A673 (cell line): ENCODE measurements around the gene DNAH10. TPM values are rescaled to one million over a fixed set of nuclear protein-coding genes. Genes with fewer than 3 reads are reported as not detected.

Source experiments
- BruUV-seq: library from RNA; stranded (reverse); fragments of 400-500 nt; replicated peaks from 2 replicates; lab custom pipeline; 2021; lab: Mats Ljungman, UMichigan
- CTCF ChIA-PET: fragments of 300-600 bp; sonication (Branson Sonifier 250); formaldehyde crosslinking; loops from one replicate; lab custom pipeline; 2022; ENCODE audit warnings: antibody characterized with exemption; lab: Charles Lee
- POLR2A ChIA-PET: fragments of 300-600 bp; sonication (Branson Sonifier 250); formaldehyde crosslinking; loops from one replicate; lab custom pipeline; 2022; ENCODE audit warnings: antibody characterized with exemption; ENCODE audit not compliant: low non-redundant PET; lab: Charles Lee
- DNase-seq: peaks from one replicate; pipeline ENCODE4 v3.0.0-alpha.2; 2015; ENCODE audit warnings: low spot score
- H3K27ac ChIP-seq: fragments of 200-600 bp; sonication (generic); 2 replicates; pipeline ENCODE4 v1.5.1; 2016; ENCODE audit warnings: mixed run types, low read depth, mild to moderate bottlenecking, mixed read lengths, antibody characterized with exemption, low read length; ENCODE audit not compliant: poor library complexity, severe bottlenecking
- H3K27me3 ChIP-seq: fragments of 200-600 bp; sonication (generic); replicated peaks from 2 replicates; pipeline ENCODE4 v1.6.1; 2017; ENCODE audit warnings: mixed run types, low read depth, mild to moderate bottlenecking, mixed read lengths, antibody characterized with exemption, low read length; ENCODE audit not compliant: insufficient read depth, poor library complexity
- H3K36me3 ChIP-seq: fragments of 200-600 bp; sonication (generic); 2 replicates; pipeline ENCODE4 v1.6.1; 2016; ENCODE audit warnings: mixed run types, mild to moderate bottlenecking, mixed read lengths, antibody characterized with exemption, low read length; ENCODE audit not compliant: insufficient read depth, poor library complexity, severe bottlenecking
- H3K4me1 ChIP-seq: fragments of 200-600 bp; sonication (generic); 2 replicates; pipeline ENCODE4 v1.6.1; 2017; ENCODE audit warnings: mixed run types, mild to moderate bottlenecking, mixed read lengths, antibody characterized with exemption, low read length; ENCODE audit not compliant: insufficient read depth, poor library complexity, severe bottlenecking
- H3K4me3 ChIP-seq: fragments of 200-600 bp; sonication (generic); 2 replicates; pipeline ENCODE4 v1.5.1; 2016; ENCODE audit warnings: low read depth, mixed run types, mild to moderate bottlenecking, mixed read lengths, low read length; ENCODE audit not compliant: poor library complexity, severe bottlenecking
- H3K9me3 ChIP-seq: fragments of 200-600 bp; sonication (generic); 2 replicates; pipeline ENCODE4 v1.6.1; 2016; ENCODE audit warnings: mixed run types, low read depth, mild to moderate bottlenecking, mixed read lengths, antibody characterized with exemption, low read length; ENCODE audit not compliant: poor library complexity, severe bottlenecking
- EZH2 ChIP-seq: fragments of 200-600 bp; sonication (generic); IDR thresholded peaks from 2 replicates; pipeline ENCODE4 v1.6.1; 2017; ENCODE audit warnings: borderline replicate concordance, low read depth, mild to moderate bottlenecking, mixed read lengths, antibody characterized with exemption, low read length; ENCODE audit not compliant: poor library complexity, severe bottlenecking
- intact Hi-C: fragments of 100-400 bp; cut with micrococcal nuclease; formaldehyde crosslinking; loops from one replicate; pipeline ENCODE4 v1.10.0; 2022; ENCODE audit not compliant: unreplicated experiment
- total RNA-seq: library from RNA; stranded (reverse); gene quantifications from 2 replicates; pipeline ENCODE4 v1.2.3, GENCODE V29; 2021
- TF ChIP-seq, protein P1 (sequence below): fragments of 300-800, 200-600 bp; sonication (generic); conservative IDR thresholded peaks from 2 replicates; pipeline ENCODE4 v1.5.1; 2017; ENCODE audit warnings: low read depth, mild to moderate bottlenecking, antibody characterized with exemption, low read length, moderate library complexity, mixed read lengths

DNAH10 gene
- total RNA-seq, 1 experiment from 2014 or later: 1.1 TPM

DNA sequence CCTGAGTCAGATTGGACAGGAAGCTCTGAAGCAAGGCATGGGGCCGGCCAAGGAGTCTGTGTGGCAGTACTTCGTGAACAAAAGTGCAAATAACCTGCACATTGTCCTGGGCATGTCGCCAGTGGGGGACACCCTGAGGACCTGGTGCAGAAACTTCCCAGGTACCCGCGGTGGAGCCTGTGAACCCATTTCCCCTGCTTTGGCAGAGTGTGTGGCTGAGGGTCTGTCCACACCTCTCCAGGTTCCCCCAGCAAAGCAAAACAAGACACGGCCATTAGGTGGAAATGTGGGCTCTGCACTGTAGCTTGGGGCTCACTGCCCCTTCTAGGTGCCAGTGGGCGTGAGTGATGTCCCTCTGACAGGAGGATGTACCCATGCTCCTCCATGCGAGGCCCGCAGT, 131.2 kb downstream of the DNAH10 start:
- TF ChIP-seq, protein P1, sequence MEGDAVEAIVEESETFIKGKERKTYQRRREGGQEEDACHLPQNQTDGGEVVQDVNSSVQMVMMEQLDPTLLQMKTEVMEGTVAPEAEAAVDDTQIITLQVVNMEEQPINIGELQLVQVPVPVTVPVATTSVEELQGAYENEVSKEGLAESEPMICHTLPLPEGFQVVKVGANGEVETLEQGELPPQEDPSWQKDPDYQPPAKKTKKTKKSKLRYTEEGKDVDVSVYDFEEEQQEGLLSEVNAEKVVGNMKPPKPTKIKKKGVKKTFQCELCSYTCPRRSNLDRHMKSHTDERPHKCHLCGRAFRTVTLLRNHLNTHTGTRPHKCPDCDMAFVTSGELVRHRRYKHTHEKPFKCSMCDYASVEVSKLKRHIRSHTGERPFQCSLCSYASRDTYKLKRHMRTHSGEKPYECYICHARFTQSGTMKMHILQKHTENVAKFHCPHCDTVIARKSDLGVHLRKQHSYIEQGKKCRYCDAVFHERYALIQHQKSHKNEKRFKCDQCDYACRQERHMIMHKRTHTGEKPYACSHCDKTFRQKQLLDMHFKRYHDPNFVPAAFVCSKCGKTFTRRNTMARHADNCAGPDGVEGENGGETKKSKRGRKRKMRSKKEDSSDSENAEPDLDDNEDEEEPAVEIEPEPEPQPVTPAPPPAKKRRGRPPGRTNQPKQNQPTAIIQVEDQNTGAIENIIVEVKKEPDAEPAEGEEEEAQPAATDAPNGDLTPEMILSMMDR: no peak
- TF ChIP-seq EZH2: no peak
- Histone ChIP-seq H3K4me3 (no peak overlapping the region), H3K4me1 (no peaks in the 10 kb centered on the region), H3K27me3 (no peaks in the 10 kb centered on the region), H3K27ac (no peak overlapping the region), H3K9me3 (no peaks in the 10 kb centered on the region), H3K36me3 (no peaks in the 10 kb centered on the region)
- BruUV-seq: no TSS peak
- intact Hi-C loops: no loop called here
- CTCF ChIA-PET: no interaction called here
- POLR2A ChIA-PET: interaction anchor here (0.5 kb wide), 1 partner anchor 659 kb away, joined by 3 read pairs; no protein-coding TSS in a partner anchor
- no peak for DNase-seq

- Histone ChIP-seq H3K9me3 (no peaks in the 10 kb centered on the region), H3K27me3 (no peaks in the 10 kb centered on the region), H3K4me1 (no peaks in the 10 kb centered on the region), H3K4me3 (no peak overlapping the region), H3K36me3 (no peaks in the 10 kb centered on the region), H3K27ac (no peak overlapping the region)
- POLR2A ChIA-PET: no interaction called here
- TF ChIP-seq, protein P1: no peak
- no peak for TF ChIP-seq EZH2
- no peak for DNase-seq
- intact Hi-C loops: no loop called here
- BruUV-seq: no TSS peak
- CTCF ChIA-PET: no interaction called here
These were observed 132.8 kb downstream of the DNAH10 start for GRCh38 chr12:123894823-123895345.

DNA sequence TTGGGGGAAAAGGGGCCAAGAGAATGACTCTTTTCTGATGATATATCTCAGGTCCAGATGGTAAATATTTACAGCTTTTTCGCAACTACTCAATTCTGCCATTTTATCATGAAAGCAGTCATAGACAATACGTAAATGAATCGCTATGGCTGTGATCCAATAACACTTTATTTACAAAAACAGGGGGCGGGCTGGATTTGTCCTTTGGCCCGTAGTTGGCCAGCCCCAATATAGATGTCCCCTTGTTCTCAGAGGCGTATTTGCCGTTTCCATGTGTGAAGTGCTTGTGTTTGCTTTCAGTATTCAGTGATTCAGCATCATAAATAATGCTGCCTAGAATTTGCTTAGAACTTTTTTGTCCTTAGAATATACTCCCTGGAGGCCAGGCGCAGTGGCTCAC, 133.3 kb downstream of the DNAH10 start:
- no TSS peak for BruUV-seq
- H3K4me1 ChIP-seq: no peaks in the 10 kb centered on the region
- no peak for TF ChIP-seq EZH2
- TF ChIP-seq, protein P1: no peak
- H3K27me3 ChIP-seq: no peaks in the 10 kb centered on the region
- no peaks in the 10 kb centered on the region for H3K36me3 ChIP-seq
- no peak for DNase-seq
- CTCF ChIA-PET: no interaction called here
- POLR2A ChIA-PET: interaction anchor here (0.7 kb wide), 1 partner anchor 10 kb away, joined by 12 read pairs; no protein-coding TSS in a partner anchor
- H3K9me3 ChIP-seq: no peaks in the 10 kb centered on the region
- no peak overlapping the region for H3K4me3 ChIP-seq
- intact Hi-C loops: no loop called here
- no peak overlapping the region for H3K27ac ChIP-seq
